ENCODE measurements around the gene OR1A1.
"Not testable (repeated sequence)": the region's sequence is repeated elsewhere in the genome, so short reads cannot be mapped to it uniquely, and the experiment has no call there.

- TF ChIP-seq CTCF (tag by site-specific recombination; IDR thresholded peaks at IDR 0.05); REST (tag by site-specific recombination; IDR thresholded peaks at IDR 0.05); ZNF623 (tag by site-specific recombination; IDR thresholded peaks at IDR 0.05); MEIS1 (CRISPR knock-in tag; IDR thresholded peaks at IDR 0.05; ENCODE audit: borderline replicate concordance); ZNF23 (tag by site-specific recombination; IDR thresholded peaks at IDR 0.05; ENCODE audit: borderline replicate concordance); PBX3 (CRISPR knock-in tag; IDR thresholded peaks at IDR 0.05); ZNF138 (tag by site-specific recombination; IDR thresholded peaks at IDR 0.05; ENCODE audit: borderline replicate concordance); TRIM28 (IDR thresholded peaks at IDR 0.05; ENCODE audit: borderline replicate concordance, low read length); KLF8 (tag by site-specific recombination; IDR thresholded peaks at IDR 0.05); ZNF133 (tag by site-specific recombination; IDR thresholded peaks at IDR 0.05); ZNF433 (tag by site-specific recombination; IDR thresholded peaks at IDR 0.05; ENCODE audit: low read depth); PRDM10 (tag by site-specific recombination; IDR thresholded peaks at IDR 0.05); ZNF571 (tag by site-specific recombination; IDR thresholded peaks at IDR 0.05): not testable (repeated sequence)
Observed at GRCh38 chr17:3238685-3239084, 31.2 kb downstream of the OR1A1 start.
